Duodenal mucosa (tissue), 2 donors: Measurements from ENCODE around the gene ADGRF5.

Experiments
- H3K27ac ChIP-seq: one replicate; pipeline ENCODE4 v1.7.0; 2013; ENCODE audit warnings: low read depth, low read length
- H3K27me3 ChIP-seq, 2 donors: one replicate each; pipeline ENCODE4 v1.7.0; 2013; ENCODE audit warnings: low read length in 2 of 2, control low read depth in 1 of 2; ENCODE audit not compliant: insufficient read depth in 2 of 2, control insufficient read depth in 1 of 2
- H3K36me3 ChIP-seq, 2 donors: one replicate each; pipeline ENCODE4 v1.7.0; 2013; ENCODE audit warnings: low read length in 2 of 2, control low read depth in 1 of 2; ENCODE audit not compliant: insufficient read depth in 2 of 2, control insufficient read depth in 1 of 2
- H3K4me1 ChIP-seq, 2 donors: one replicate each; pipeline ENCODE4 v1.7.0; 2013; ENCODE audit warnings: low read length in 2 of 2, control low read depth in 1 of 2; ENCODE audit not compliant: insufficient read depth in 2 of 2, control insufficient read depth in 1 of 2
- H3K4me3 ChIP-seq, 2 donors: one replicate each; pipeline ENCODE4 v1.7.0; 2013; ENCODE audit warnings: low read length in 2 of 2, low read depth in 1 of 2
- H3K9ac ChIP-seq, 2 donors: one replicate each; pipeline ENCODE4 v1.7.0; 2013; ENCODE audit warnings: low read length in 2 of 2, low read depth in 1 of 2
- H3K9me3 ChIP-seq, 2 donors: one replicate each; pipeline ENCODE4 v1.7.0; 2013; ENCODE audit warnings: low read length in 2 of 2, control low read depth in 1 of 2; ENCODE audit not compliant: control insufficient read depth in 1 of 2

The ADGRF5 gene

DNA sequence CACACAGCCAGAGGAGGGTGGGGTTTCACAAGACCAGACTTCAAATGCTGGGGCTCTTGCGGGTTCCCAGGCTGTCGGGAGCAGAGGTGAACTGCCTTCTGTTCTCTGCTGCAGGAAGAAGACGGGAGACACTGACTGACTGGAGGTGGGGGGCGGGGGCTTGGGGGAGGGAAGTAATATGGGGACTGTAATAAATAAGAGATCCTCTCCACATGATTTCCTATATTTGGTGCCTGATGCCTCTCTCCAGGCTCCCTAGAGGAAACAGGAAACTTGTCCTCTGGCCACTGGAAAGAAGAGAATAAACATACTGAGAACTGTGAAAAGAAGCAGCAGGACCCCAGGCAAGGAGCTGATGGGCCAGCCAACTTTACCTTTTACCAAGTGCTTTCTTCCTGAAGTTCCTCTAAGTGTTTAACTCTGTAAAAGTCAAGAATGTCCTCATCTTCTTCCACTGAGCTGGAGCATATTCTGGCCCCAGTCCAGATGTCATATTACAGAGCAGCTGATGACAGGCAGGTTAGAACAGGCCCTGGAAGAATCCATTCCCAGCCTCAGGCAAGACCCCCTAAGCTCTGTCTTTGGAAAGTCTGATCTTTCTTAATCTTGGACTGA, 33.2 kb upstream of the ADGRF5 start:
- Histone ChIP-seq H3K27me3 (no peaks in the 10 kb centered on the region), H3K9ac (no peak overlapping the region), H3K36me3 (no peaks in the 10 kb centered on the region), H3K27ac (no peak overlapping the region), H3K9me3 (no peaks in the 10 kb centered on the region), H3K4me3 (no peak overlapping the region), H3K4me1 (no peaks in the 10 kb centered on the region)

DNA sequence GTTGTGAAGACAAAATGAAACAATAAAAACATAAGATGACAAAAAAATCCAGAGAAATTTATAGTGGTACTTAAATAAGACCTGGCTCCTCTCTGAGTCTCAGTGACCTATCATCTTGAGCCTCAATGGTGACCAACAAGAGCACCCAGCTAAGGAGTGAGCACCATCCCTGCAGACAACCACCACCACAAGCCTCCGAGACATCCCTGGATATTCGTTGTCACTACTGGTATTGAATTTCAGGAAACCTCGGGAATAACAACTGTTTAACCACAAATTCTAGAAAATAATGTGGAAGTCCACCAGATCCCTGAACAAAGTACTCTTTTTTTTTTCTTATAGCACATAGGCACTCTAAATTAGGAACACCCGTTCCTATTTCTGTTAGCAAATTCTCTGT, 32.2 kb upstream of the ADGRF5 start:
- Histone ChIP-seq H3K9ac (no peak overlapping the region), H3K4me1 (no peaks in the 10 kb centered on the region), H3K27me3 (no peaks in the 10 kb centered on the region), H3K4me3 (no peak overlapping the region), H3K36me3 (no peaks in the 10 kb centered on the region), H3K27ac (no peak overlapping the region), H3K9me3 (no peaks in the 10 kb centered on the region)

DNA sequence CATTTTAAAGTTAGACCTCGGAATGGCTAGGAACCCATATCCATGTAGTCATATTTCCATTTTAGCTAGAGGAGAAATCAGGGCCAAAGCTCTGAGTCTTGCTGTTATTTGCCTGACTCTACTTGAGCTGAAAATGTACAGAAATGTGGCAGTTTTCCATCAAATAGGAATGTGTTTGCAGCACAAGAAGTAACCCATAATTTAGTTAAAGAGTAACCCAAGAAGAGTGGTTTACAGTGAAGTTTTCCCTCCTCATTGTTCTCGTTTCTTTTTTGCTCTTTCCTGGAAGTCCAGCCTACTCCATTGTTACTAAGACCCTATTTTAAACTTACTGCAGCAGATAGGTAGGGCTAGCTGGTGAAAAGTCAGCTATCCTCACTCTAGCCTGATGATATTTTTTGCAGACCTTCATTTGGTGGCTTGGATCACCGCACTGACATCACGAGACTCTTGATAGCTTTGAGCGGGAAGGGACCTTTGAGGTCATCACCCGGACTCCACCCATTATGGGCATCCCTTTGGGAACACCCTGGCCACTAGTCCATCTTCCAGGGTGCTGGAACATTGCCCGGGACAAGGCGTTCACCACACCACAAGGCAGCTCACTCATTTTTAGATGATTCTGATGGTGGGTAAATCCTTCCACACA, 28.0 kb upstream of the ADGRF5 start:
- Histone ChIP-seq H3K4me3 (no peak overlapping the region), H3K27ac (no peak overlapping the region), H3K36me3 (no peaks in the 10 kb centered on the region), H3K9me3 (no peaks in the 10 kb centered on the region), H3K27me3 (no peaks in the 10 kb centered on the region), H3K4me1 (no peaks in the 10 kb centered on the region), H3K9ac (no peak overlapping the region)

DNA sequence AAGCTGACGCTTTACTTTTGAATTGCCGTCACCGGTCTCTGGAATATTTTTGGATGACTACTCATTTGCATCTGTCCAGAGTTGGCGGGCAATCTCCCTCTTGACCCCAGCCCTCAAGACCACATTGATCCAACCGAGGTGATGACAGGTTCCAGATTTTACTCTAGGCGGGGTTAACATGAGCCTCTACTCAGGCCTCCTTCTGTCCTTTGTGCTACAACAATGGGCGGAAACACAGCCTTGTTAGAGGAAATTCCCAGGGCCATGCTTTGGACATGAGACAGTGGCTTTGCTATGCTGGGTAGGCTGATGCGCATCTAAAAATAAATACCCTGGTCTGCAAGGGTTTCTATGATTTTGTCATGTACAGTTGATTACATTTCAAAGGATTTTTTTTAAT, 27.0 kb upstream of the ADGRF5 start:
- no peaks in the 10 kb centered on the region for H3K9me3 ChIP-seq
- no peak overlapping the region for H3K4me3 ChIP-seq
- H3K9ac ChIP-seq: no peak overlapping the region
- no peaks in the 10 kb centered on the region for H3K27me3 ChIP-seq
- H3K27ac ChIP-seq: no peak overlapping the region
- no peaks in the 10 kb centered on the region for H3K36me3 ChIP-seq
- no peaks in the 10 kb centered on the region for H3K4me1 ChIP-seq

DNA sequence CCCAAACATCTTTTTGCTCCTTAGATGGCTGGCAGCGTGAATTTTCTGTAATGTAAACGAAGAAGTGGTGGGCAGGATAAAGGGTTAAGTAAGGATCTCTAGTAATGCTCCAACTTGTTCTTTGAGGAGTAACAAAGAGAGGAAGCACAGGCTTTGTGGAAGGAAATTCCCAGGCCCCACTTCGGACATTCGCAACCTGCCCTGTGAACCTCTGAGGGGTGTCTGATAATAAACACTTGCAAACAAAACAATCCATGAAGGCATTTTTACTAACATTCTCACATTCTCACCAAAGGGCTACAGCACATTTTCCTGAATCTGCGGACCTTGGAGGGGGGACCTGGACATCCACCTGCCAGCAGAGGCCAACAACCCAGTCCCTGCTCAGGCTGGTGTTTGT, 25.8 kb upstream of the ADGRF5 start:
- Histone ChIP-seq H3K27ac (no peak overlapping the region), H3K27me3 (no peaks in the 10 kb centered on the region), H3K9ac (no peak overlapping the region), H3K4me1 (no peaks in the 10 kb centered on the region), H3K9me3 (no peaks in the 10 kb centered on the region), H3K36me3 (no peaks in the 10 kb centered on the region), H3K4me3 (no peak overlapping the region)

DNA sequence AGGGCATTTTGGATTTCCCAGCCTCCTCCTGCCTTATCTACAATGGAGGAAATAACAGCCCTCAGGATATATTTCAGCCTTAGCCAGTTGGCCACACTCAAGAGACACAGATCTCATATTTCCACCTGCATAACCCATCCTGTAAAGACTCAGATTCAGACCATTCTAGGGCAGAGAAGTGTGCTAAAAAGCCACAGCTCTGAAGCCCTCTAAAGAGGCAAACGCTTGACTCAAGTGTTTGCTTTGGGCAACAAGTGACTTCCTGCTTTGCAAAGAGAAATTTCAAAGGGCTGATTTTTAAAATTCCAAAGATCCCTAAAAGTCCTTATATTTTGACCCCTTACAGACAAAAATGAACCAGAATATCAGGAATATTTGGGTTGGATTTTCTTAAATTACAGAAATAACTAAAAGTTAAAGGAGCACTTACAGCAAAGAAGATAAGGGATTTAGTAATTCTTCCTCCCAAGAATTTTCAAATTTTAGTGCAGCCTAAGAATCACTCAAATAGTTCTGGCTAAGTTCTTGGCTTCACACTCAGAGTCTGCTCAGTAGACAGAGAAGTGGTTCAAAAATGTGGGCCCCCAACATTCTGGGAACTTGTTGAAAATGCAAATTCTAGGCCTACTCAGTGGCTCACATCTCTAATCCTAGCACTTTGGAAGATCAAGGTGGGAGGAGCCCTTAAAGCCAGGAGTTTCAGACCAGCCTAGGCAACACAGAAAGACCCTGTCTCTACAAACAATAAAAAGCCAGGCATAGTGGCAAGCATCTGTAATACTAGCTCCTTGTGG, 18.9 kb upstream of the ADGRF5 start:
- peaks cover 0 to 8% of the 10 kb centered on the region in 2 donors for H3K27me3 ChIP-seq
- no peaks in the 10 kb centered on the region for H3K9me3 ChIP-seq
- H3K36me3 ChIP-seq: no peaks in the 10 kb centered on the region
- H3K4me3 ChIP-seq: no peak overlapping the region
- no peak overlapping the region for H3K9ac ChIP-seq
- no peaks in the 10 kb centered on the region for H3K4me1 ChIP-seq
- H3K27ac ChIP-seq: no peak overlapping the region

DNA sequence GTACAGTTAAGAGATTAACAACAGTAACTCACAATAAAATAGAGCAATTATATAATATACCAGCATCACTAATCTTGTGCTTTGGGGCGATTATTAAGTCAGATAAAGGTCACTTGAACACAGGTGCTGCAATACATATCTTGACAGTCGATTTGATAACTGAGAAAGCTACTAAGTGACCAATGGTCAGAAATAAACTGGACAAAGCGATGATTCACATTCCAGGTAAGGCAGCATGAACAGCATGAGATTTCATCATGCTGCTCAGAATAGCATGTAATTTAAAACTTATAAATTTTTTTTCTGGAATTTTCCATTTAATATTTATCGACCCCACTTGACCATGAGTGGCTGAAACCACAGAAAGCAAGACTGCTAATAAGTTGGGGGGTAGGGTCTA, 15.9 kb upstream of the ADGRF5 start:
- no peak overlapping the region for H3K4me3 ChIP-seq
- no peak overlapping the region for H3K27ac ChIP-seq
- H3K9ac ChIP-seq: no peak overlapping the region
- no peaks in the 10 kb centered on the region for H3K4me1 ChIP-seq
- H3K36me3 ChIP-seq: no peaks in the 10 kb centered on the region
- H3K27me3 ChIP-seq: peaks cover 0 to 10% of the 10 kb centered on the region in 2 donors
- H3K9me3 ChIP-seq: no peaks in the 10 kb centered on the region

DNA sequence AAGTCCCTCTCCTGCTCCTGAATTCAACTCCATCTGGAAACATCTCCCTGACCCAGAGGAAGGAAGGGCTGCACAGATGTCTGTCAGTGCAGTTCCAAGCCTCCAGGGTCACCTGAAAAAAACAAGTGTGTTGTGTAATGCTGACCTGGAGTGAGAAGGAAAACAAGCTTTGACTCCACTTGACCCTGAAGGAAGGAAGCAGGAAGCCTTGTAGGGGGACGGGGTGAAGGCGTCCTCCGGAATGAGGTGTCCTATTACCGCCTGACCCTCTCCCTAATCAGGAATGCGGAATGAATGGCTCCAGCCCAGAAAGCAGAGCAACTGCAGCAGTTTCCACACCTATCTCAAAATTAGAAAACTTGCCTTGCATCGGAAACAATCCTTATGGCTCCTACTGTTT, 13.9 kb upstream of the ADGRF5 start:
- Histone ChIP-seq H3K27ac (no peak overlapping the region), H3K36me3 (no peaks in the 10 kb centered on the region), H3K4me3 (no peak overlapping the region), H3K9ac (no peak overlapping the region), H3K27me3 (peaks cover 0 to 10% of the 10 kb centered on the region in 2 donors), H3K4me1 (no peaks in the 10 kb centered on the region), H3K9me3 (no peaks in the 10 kb centered on the region)

DNA sequence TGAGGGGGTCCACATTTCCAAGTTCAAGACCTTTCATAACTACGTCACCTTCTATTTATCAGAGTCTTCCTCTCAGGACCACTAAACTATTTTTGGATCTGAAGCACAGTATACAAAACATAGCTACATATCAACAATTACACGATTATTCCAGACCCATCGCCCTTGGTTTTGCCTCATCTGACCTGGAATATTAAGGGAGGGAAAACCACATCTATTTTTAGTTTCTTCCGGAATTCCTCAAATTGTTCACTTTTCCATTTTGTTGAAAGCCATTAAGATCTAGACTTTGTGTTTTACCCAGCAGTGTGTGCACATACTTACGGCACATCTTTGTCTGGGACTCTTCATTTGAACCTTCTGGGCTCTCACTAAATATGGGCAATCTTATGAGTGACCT, 12.0 kb upstream of the ADGRF5 start:
- Histone ChIP-seq H3K4me1 (no peaks in the 10 kb centered on the region), H3K9ac (no peak overlapping the region), H3K27me3 (peaks cover 0 to 10% of the 10 kb centered on the region in 2 donors), H3K36me3 (no peaks in the 10 kb centered on the region), H3K9me3 (no peaks in the 10 kb centered on the region), H3K27ac (no peak overlapping the region), H3K4me3 (no peak overlapping the region)

DNA sequence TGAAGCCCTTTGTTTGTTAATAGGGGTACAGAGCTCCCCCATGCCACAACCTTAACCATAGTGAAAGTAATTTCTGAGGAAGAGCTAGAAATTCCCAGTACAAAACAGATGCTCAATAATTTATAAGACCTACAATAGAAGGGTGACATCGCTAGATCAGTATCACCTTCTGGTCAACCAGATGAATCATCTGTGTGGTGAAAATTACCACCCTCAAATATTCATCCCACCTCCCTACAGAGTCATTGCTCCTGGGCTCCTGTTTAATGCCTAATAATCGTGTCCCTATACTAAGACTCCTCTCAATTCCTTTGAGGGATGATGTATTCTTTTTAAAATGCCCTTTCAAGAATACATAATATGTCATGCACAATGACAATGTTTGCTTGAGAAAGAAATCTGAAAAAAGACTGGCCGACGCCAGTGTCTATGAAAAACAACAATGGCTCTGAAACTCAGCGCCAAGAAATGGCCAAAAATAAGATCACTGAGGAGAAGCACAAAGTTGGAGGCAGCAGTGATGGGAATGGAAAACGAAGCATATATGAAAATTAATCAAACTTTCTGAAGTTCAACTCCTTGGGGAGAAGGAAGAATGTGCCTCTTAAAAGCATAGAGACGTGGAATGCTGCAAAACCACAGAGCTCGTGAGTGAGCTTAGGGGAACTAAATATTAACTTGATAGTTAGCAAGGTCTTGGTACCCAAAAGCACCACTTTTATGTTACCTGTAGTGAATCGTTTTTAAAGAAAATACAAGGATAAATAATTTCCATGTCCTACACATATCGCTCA, 11.0 kb upstream of the ADGRF5 start:
- H3K9me3 ChIP-seq: no peaks in the 10 kb centered on the region
- no peak overlapping the region for H3K27ac ChIP-seq

More for the DNA sequence above, 11.0 kb upstream of the ADGRF5 start:
- H3K4me3 ChIP-seq: no peak overlapping the region
- H3K36me3 ChIP-seq: no peaks in the 10 kb centered on the region
- H3K4me1 ChIP-seq: no peaks in the 10 kb centered on the region
- no peak overlapping the region for H3K9ac ChIP-seq
- H3K27me3 ChIP-seq: peaks cover 0 to 10% of the 10 kb centered on the region in 2 donors
